ENCODE results near the gene CYTH1.

DNA sequence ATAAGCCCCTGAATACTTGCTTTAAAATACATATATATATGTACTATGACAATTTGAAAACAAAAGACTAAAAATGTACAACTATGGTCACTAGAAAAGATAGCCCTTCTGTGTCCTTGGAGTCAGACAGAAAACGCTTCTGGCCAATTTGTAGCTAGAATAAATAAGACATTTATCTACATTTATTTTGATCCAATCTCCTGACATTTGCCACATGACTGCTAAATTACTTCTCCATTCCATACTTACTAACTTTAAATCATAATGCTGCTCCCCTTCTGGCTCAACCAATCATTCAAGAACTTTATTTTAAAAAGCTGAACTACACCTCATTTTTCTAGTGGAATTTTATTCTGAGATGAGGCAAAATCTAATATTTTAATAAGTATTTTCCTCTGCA, 65.8 kb downstream of the CYTH1 start:
- no peak for TF ChIP-seq EZH2 (IDR thresholded peaks at IDR 0.05; ENCODE audit: insufficient read depth, poor library complexity, severe bottlenecking)
- no peak for TF ChIP-seq EZH2phosphoT487 (IDR thresholded peaks at IDR 0.05; ENCODE audit: insufficient read depth, low read depth)

All from GM23248 (cell line).